H9 (cell line): ENCODE measurements around the gene GALC. TPM values are rescaled to one million over a fixed set of nuclear protein-coding genes. Genes with fewer than 3 reads are reported as not detected.

ENCODE experiments used
- DNase-seq: peaks from one replicate; pipeline ENCODE4 v3.0.0-alpha.2; 2017
- H2AFZ ChIP-seq: one replicate; pipeline ENCODE4 v1.6.1; 2013; ENCODE audit warnings: mild to moderate bottlenecking, low read length, control low read depth, moderate library complexity
- H2AK5ac ChIP-seq: 2 replicates; pipeline ENCODE4 v1.6.1; 2013; ENCODE audit warnings: low read length, control low read depth, mixed read lengths; ENCODE audit not compliant: insufficient read length
- H2BK120ac ChIP-seq: one replicate; pipeline ENCODE4 v1.6.1; 2013; ENCODE audit warnings: low read depth, mild to moderate bottlenecking, low read length, control low read depth, inconsistent platforms; ENCODE audit not compliant: poor library complexity, severe bottlenecking
- H2BK12ac ChIP-seq: 2 replicates; pipeline ENCODE4 v1.6.1; 2013; ENCODE audit warnings: low read length, control low read depth, mixed read lengths, low read depth; ENCODE audit not compliant: insufficient read length
- H2BK15ac ChIP-seq: 2 replicates; pipeline ENCODE4 v1.6.1; 2013; ENCODE audit warnings: low read depth, low read length, control low read depth
- H2BK20ac ChIP-seq: one replicate; pipeline ENCODE4 v1.6.1; 2013; ENCODE audit warnings: low read depth, mild to moderate bottlenecking, low read length, control low read depth, inconsistent platforms; ENCODE audit not compliant: poor library complexity, severe bottlenecking
- H2BK5ac ChIP-seq: 2 replicates; pipeline ENCODE4 v1.6.1; 2013; ENCODE audit warnings: low read length, control low read depth, mixed read lengths; ENCODE audit not compliant: insufficient read length
- H3K14ac ChIP-seq: 2 replicates; pipeline ENCODE4 v1.6.1; 2013; ENCODE audit warnings: low read length, control low read depth; ENCODE audit not compliant: insufficient read depth
- H3K18ac ChIP-seq: 2 replicates; pipeline ENCODE4 v1.6.1; 2013; ENCODE audit warnings: low read depth, mild to moderate bottlenecking, mixed read lengths, low read length, control low read depth; ENCODE audit not compliant: insufficient read length
- H3K23ac ChIP-seq: 2 replicates; pipeline ENCODE4 v1.6.1; 2013; ENCODE audit warnings: low read length, control low read depth, mixed read lengths, low read depth; ENCODE audit not compliant: insufficient read length
- H3K23me2 ChIP-seq: 2 replicates; pipeline ENCODE4 v1.6.1; 2013; ENCODE audit warnings: low read depth, mild to moderate bottlenecking, mixed read lengths, low read length, control low read depth; ENCODE audit not compliant: insufficient read length, poor library complexity, severe bottlenecking
- H3K27ac ChIP-seq: 2 replicates; pipeline ENCODE4 v1.5.1; 2013; ENCODE audit warnings: low read length, control low read depth, mixed read lengths, low read depth; ENCODE audit not compliant: insufficient read length
- H3K27me3 ChIP-seq: 2 replicates; pipeline ENCODE4 v1.6.1; 2013; ENCODE audit warnings: low read length, control low read depth, inconsistent platforms; ENCODE audit not compliant: insufficient read depth
- H3K4ac ChIP-seq: 2 replicates; pipeline ENCODE4 v1.6.1; 2013; ENCODE audit warnings: low read depth, mild to moderate bottlenecking, control low read depth, inconsistent platforms, low read length, moderate library complexity
- H3K4me1 ChIP-seq: 2 replicates; pipeline ENCODE4 v1.6.1; 2013; ENCODE audit warnings: low read length, control low read depth, inconsistent platforms; ENCODE audit not compliant: insufficient read depth
- H3K4me2 ChIP-seq: 2 replicates; pipeline ENCODE4 v1.6.1; 2013; ENCODE audit warnings: low read length, control low read depth, mixed read lengths; ENCODE audit not compliant: insufficient read length, insufficient read depth
- H3K56ac ChIP-seq: 2 replicates; pipeline ENCODE4 v1.6.1; 2013; ENCODE audit warnings: low read depth, mild to moderate bottlenecking, mixed read lengths, low read length, control low read depth; ENCODE audit not compliant: insufficient read length
- H3K79me1 ChIP-seq: 2 replicates; pipeline ENCODE4 v1.6.1; 2013; ENCODE audit warnings: low read depth, mild to moderate bottlenecking, moderate library complexity, low read length, control low read depth, inconsistent platforms; ENCODE audit not compliant: insufficient read depth, poor library complexity, severe bottlenecking
- H3K79me2 ChIP-seq: 2 replicates; pipeline ENCODE4 v1.6.1; 2013; ENCODE audit warnings: low read length, control low read depth, inconsistent platforms; ENCODE audit not compliant: insufficient read depth
- H3K9ac ChIP-seq: 2 replicates; pipeline ENCODE4 v1.6.1; 2013; ENCODE audit warnings: low read length, control low read depth, mixed read lengths; ENCODE audit not compliant: insufficient read length; ENCODE audit errors: extremely low read depth
- H3K9me3 ChIP-seq: one replicate; pipeline ENCODE4 v1.6.1; 2013; ENCODE audit warnings: low read depth, low read length, inconsistent platforms; ENCODE audit not compliant: control insufficient read depth
- H3T11ph ChIP-seq: one replicate; pipeline ENCODE4 v1.6.1; 2013; ENCODE audit warnings: mild to moderate bottlenecking, low read length, control low read depth, inconsistent platforms
- H4K20me1 ChIP-seq: one replicate; pipeline ENCODE4 v1.6.1; 2013; ENCODE audit not compliant: control insufficient read depth, insufficient read length, insufficient read depth
- H4K5ac ChIP-seq: 2 replicates; pipeline ENCODE4 v1.6.1; 2013; ENCODE audit warnings: low read depth, mild to moderate bottlenecking, mixed read lengths, low read length, control low read depth; ENCODE audit not compliant: insufficient read length
- H4K8ac ChIP-seq: replicated peaks from 2 replicates; pipeline ENCODE4 v1.6.1; 2013; ENCODE audit warnings: low read length, control low read depth, mixed read lengths, low read depth; ENCODE audit not compliant: insufficient read length
- H4K91ac ChIP-seq: 2 replicates; pipeline ENCODE4 v1.6.1; 2013; ENCODE audit warnings: low read depth, mild to moderate bottlenecking, moderate library complexity, mixed read lengths, low read length, control low read depth; ENCODE audit not compliant: insufficient read length
- H3K27ac Mint-ChIP-seq, 3 experiments: 2 replicates in 2 of 3; 3 replicates in 1 of 3; pipeline ENCODE4 v1.8.0; 2020 to 2021; ENCODE audit warnings: mixed read lengths in 3 of 3, mild to moderate bottlenecking in 1 of 3, moderate library complexity in 1 of 3
- H3K27me3 Mint-ChIP-seq: 2 replicates; pipeline ENCODE4 v1.8.0; 2021; ENCODE audit warnings: low read depth, mild to moderate bottlenecking, moderate library complexity, mixed read lengths
- H3K36me3 Mint-ChIP-seq, 3 experiments: 2 replicates in 2 of 3; 3 replicates in 1 of 3; pipeline ENCODE4 v1.8.0; 2020 to 2021; ENCODE audit warnings: low read depth in 3 of 3, mixed read lengths in 3 of 3; ENCODE audit not compliant: insufficient read depth in 1 of 3
- H3K4me1 Mint-ChIP-seq, 2 experiments: 2 replicates each; pipeline ENCODE4 v1.8.0; 2020; ENCODE audit warnings: mixed read lengths in 2 of 2
- H3K4me3 Mint-ChIP-seq, 2 experiments: 2 replicates in 1 of 2; 3 replicates in 1 of 2; pipeline ENCODE4 v1.8.0; 2020 to 2021; ENCODE audit warnings: mild to moderate bottlenecking in 2 of 2, mixed read lengths in 2 of 2, moderate library complexity in 1 of 2
- H3K9me3 Mint-ChIP-seq, 2 experiments: 2 replicates in 1 of 2; 3 replicates in 1 of 2; pipeline ENCODE4 v1.8.0; 2020; ENCODE audit warnings: mild to moderate bottlenecking in 2 of 2, mixed read lengths in 2 of 2, moderate library complexity in 1 of 2
- CTCF ChIP-seq: fragments of 200-600 bp; sonication (generic); conservative IDR thresholded peaks from 3 replicates; pipeline ENCODE4 v1.8.0; 2021; ENCODE audit warnings: antibody characterized with exemption, mild to moderate bottlenecking
- WGBS: extraction: QIAGEN DNeasy Blood & Tissue Kit; methylation state at CpG from one replicate; pipeline ENCODE4 v1.1.7; 2013; ENCODE audit warnings: missing lambda C conversion rate, low lambda C conversion rate, mixed read lengths; ENCODE audit not compliant: insufficient read length; ENCODE audit errors: extremely low coverage; 5-methylcytosine and 5-hydroxymethylcytosine counted together
- total RNA-seq: library from RNA; stranded (reverse); gene quantifications from 2 replicates; pipeline ENCODE4 v1.2.1, GENCODE V29; 2021

The GALC gene
- total RNA-seq, 1 experiment from 2014 or later: 12.4 TPM

DNA sequence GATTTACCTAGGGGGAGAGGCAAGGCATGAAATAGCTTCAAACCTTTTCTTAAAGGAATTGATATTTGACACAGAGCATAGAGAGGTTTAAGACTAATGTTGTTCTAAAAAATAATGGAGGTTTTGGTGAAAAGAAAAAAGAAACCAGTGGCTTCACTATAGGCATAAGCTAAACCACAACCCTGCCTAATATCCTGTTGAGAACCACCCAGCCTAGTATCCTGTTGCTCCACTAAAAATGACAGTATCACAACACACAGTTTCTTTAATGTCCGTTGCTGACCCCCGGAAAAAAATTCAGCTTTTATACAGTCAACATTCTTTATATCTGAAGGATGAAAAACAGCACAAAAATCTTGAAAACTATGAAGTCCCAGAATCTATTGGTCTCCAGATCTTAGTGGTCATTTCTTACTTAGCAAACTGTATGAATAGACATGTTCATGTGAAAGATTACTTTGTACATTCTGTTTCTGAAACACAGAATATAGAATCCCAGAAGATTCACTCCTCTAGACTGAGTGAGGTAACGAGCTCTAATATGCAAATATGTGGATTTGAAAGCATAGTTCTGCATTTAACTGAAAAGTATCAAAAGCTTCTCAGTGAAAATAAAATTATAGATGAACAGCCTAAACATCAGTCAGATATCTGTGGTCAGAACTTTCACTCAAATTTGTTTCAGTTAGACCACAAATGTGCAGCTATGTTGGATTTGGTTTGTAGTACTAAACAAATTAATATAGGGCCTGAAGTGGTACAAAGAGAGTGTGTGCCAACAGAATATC lies 40.5 kb downstream of the GALC start:
- no peak overlapping the region for H2BK20ac ChIP-seq
- no peak overlapping the region for H2BK12ac ChIP-seq
- no peak overlapping the region for H2BK120ac ChIP-seq
- H2AFZ ChIP-seq: no peak overlapping the region
- H3K79me2 ChIP-seq: no peaks in the 10 kb centered on the region
- no peaks in the 10 kb centered on the region for H3K27me3 Mint-ChIP-seq
- H3K9me3 ChIP-seq: no peaks in the 10 kb centered on the region
- no peaks in the 10 kb centered on the region for H3K79me1 ChIP-seq
- no CpG with 5 or more reads among the region's 3 CpGs for WGBS
- H4K8ac ChIP-seq: no peak overlapping the region
- H3K56ac ChIP-seq: no peak overlapping the region
- H3K27ac ChIP-seq: no peak overlapping the region
- H3K23ac ChIP-seq: no peak overlapping the region
- no peak for TF ChIP-seq CTCF
- H3K4me1 Mint-ChIP-seq: peaks cover 2 to 3% of the 10 kb centered on the region in 2 experiments; a peak in 2 of 4 replicates
- H3K9me3 Mint-ChIP-seq: no peaks in the 10 kb centered on the region
- no peaks in the 10 kb centered on the region for H3K27me3 ChIP-seq
- no peak overlapping the region for H4K5ac ChIP-seq
- H2BK15ac ChIP-seq: no peak overlapping the region
- no peak for DNase-seq
- H4K20me1 ChIP-seq: no peaks in the 10 kb centered on the region
- H3K4me1 ChIP-seq: no peaks in the 10 kb centered on the region
- no peak overlapping the region for H3K4me3 Mint-ChIP-seq
- no peak overlapping the region for H2AK5ac ChIP-seq
- no peak overlapping the region for H3K14ac ChIP-seq
- no peak overlapping the region for H3K18ac ChIP-seq
- no peak overlapping the region for H3K27ac Mint-ChIP-seq
- no peak overlapping the region for H3K4me2 ChIP-seq
- H3K4ac ChIP-seq: no peak overlapping the region
- no peak overlapping the region for H3T11ph ChIP-seq
- H4K91ac ChIP-seq: no peak overlapping the region
- no peaks in the 10 kb centered on the region for H3K36me3 Mint-ChIP-seq
- no peaks in the 10 kb centered on the region for H3K23me2 ChIP-seq
- no peak overlapping the region for H2BK5ac ChIP-seq
- H3K9ac ChIP-seq: no peak overlapping the region
